Fibroblast of skin of abdomen (primary cell): ENCODE measurements around the gene A1BG.
"Not testable (repeated sequence)": the region's sequence is repeated elsewhere in the genome, so short reads cannot be mapped to it uniquely, and the experiment has no call there.

Source experiments
- DNase-seq: peaks from one replicate; pipeline ENCODE4 v3.0.0-alpha.2; 2013

A1BG gene

GRCh38 chr19:58335630-58336029 is 17.7 kb downstream of the A1BG start:
- DNase-seq = no peak

- DNase-seq = no peak
Measured at GRCh38 chr19:58334691-58335249, 18.5 kb downstream of the A1BG start.

GRCh38 chr19:58332697-58333096 is 20.6 kb downstream of the A1BG start:
- no peak for DNase-seq

- peak; percentile 9 for DNase-seq
Measured at GRCh38 chr19:58330458-58330857, 22.8 kb downstream of the A1BG start.

- DNase-seq = no peak
Measured at GRCh38 chr19:58328999-58329398, 24.3 kb downstream of the A1BG start.

GRCh38 chr19:58326914-58327726 is 26.2 kb downstream of the A1BG start, which contains the start of gene ZSCAN22:
TSS of gene ZSCAN22 (plus strand) at chr19:58326994. CDS start at chr19:58334803, 7,809 bp downstream.
- DNase-seq = peak; percentile 94

- no peak for DNase-seq
Measured at GRCh38 chr19:58326501-58326913, 26.8 kb downstream of the A1BG start.

- DNase-seq = no peak
Measured at GRCh38 chr19:58325311-58326022, 27.8 kb downstream of the A1BG start.

GRCh38 chr19:58319241-58319640 is 34.1 kb downstream of the A1BG start:
- no peak for DNase-seq

GRCh38 chr19:58318297-58318696 is 35.0 kb downstream of the A1BG start:
- DNase-seq = no peak

- peak; percentile 31 for DNase-seq
Measured at GRCh38 chr19:58317476-58318072, 35.7 kb downstream of the A1BG start.

GRCh38 chr19:58315580-58315979 is 37.7 kb downstream of the A1BG start:
- DNase-seq = no peak

GRCh38 chr19:58311345-58311865 is 41.9 kb downstream of the A1BG start:
- DNase-seq = no peak

- not testable (repeated sequence) for DNase-seq
Measured at GRCh38 chr19:58310685-58311084, 42.6 kb downstream of the A1BG start.

GRCh38 chr19:58307736-58308135 is 45.6 kb downstream of the A1BG start:
- DNase-seq = no peak

- DNase-seq = no peak
Measured at GRCh38 chr19:58305932-58306323, 47.4 kb downstream of the A1BG start.

GRCh38 chr19:58305065-58305931 is 48.0 kb downstream of the A1BG start, which contains the start of gene ERVK3-1:
TSS of gene ERVK3-1 (plus strand) at chr19:58305377. CDS start at chr19:58312169, 6,792 bp downstream.
- DNase-seq = peak; percentile 97

- DNase-seq = no peak
Measured at GRCh38 chr19:58304748-58305064, 48.6 kb downstream of the A1BG start.

- no peak for DNase-seq
Measured at GRCh38 chr19:58304255-58304654, 49.0 kb downstream of the A1BG start.

GRCh38 chr19:58300620-58301019 is 52.7 kb downstream of the A1BG start:
- no peak for DNase-seq

- DNase-seq = no peak
Measured at GRCh38 chr19:58296104-58296503, 57.2 kb downstream of the A1BG start.
